NCI-H2029 (cell line): ENCODE measurements around the gene TSHR.
A peak's percentile ranks its signal among the peaks of the same experiment; 100 is the strongest.
"Not testable (repeated sequence)": the region's sequence is repeated elsewhere in the genome, so short reads cannot be mapped to it uniquely, and the experiment has no call there.

Experiments used
- DNase-seq: peaks from one replicate; lab custom pipeline; 2025; lab: John Stamatoyannopoulos, UW

Gene TSHR

DNA sequence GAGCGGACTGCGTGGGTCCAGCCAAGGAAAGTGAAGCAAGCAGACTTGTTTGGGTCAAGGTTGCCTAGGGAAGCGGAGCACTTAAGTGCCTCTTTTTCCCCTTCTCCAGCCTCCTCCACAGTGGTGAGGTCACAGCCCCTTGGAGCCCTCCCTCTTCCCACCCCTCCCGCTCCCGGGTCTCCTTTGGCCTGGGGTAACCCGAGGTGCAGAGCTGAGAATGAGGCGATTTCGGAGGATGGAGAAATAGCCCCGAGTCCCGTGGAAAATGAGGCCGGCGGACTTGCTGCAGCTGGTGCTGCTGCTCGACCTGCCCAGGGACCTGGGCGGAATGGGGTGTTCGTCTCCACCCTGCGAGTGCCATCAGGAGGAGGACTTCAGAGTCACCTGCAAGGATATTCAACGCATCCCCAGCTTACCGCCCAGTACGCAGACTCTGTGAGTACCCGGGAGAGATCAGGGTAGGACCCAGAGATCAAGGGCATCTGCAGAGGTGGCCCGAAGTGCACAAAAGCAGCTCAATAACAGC is at the start of gene TSHR:
Gene TSHR (plus strand): TSS at position 206 of the 526 bp plus-strand sequence. CDS start 60 bp downstream, at position 266.
- no peak for DNase-seq

DNA sequence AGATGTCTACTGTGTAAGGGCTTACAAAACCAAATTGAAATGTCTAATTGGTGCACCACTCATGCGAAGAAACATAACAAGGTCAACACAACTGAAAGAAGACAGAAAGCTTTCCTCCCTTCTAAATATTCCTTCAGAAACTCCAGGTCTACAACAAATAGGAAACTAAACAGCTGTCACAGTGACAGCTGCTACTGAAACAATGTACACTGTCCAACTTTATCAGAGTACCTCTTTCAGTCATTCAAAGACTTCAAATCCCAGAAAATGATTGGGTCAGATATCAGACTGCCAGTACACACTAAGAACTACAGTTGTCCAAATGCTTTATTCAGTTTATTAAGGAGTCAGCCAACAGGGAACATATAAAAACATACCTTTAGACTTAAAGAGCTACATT is 49.1 kb upstream of the TSHR start:
- DNase-seq = no peak

DNA sequence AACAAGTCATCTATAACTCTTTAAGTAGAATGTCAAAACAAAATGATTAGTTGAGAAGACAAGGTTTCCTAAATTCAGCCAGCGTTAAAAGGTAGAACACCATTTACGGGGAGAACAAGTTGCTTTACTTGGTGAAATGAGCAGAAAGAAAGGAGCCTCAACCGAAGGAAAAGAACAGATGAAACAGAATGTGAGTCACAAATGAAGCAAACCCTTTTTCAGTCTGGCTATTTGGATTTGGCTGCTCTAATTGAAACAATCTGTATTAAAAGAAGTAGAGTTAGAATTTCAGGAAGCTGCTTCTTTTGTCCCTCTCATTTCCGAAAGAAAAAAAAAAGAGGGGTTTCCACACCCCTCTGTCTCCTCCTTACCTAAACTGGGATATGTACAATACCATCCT is 48.5 kb upstream of the TSHR start:
- no peak for DNase-seq

DNA sequence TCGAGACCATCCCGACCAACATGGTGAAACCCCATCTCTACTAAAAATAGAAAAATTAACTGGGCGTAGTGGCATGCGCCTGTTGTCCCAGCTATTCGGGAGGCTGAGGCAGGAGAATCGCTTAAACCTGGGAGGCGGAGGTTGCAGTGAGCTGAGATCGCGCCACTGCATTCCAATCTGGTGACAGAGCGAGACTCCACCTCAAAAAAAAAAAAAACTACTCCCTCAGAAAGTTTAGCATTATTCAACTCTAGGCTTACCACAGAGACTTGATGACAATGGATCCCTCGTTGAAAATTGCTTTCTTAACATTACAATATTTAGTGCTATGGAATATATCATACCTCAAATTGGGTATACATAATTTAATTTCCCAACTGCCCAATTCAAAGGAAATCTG is 43.4 kb upstream of the TSHR start:
- not testable (repeated sequence) for DNase-seq

DNA sequence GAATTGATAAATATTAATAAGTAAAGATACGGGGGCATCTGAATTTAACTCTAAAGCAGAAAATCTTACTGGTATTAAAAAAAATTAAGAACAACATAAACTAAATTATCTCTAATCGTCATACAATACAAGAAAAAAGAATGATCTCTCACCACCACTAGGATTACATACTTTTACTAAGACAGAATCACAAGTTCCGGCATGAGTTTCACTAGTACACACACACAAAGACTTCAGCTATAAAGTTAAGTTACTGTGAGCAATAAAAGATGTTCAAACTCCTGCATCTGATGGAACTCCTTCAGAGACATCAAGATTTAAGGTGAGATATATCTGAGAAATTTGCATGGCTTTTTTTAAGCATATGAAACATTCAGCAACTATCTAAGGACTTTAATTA is 35.8 kb upstream of the TSHR start:
- DNase-seq = no peak

DNA sequence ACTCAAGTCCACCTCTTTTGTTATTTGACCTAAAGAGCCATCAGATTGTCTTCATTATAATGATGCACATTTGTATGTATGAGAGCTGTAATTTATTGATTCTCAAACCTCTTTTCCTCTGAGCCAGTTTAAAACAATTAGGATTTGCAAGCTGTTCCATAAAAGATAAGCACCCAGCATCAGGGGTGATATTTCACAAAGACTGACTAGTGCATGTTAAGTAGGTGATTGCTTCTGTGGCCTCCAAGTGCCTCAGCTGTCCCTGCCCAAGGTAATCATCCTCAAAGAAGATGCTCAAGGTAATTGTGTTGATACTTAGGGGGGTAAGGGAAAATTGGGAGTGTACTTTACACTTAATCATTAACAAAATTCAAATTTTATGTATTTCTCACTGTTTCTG is 32.1 kb upstream of the TSHR start:
- no peak for DNase-seq

DNA sequence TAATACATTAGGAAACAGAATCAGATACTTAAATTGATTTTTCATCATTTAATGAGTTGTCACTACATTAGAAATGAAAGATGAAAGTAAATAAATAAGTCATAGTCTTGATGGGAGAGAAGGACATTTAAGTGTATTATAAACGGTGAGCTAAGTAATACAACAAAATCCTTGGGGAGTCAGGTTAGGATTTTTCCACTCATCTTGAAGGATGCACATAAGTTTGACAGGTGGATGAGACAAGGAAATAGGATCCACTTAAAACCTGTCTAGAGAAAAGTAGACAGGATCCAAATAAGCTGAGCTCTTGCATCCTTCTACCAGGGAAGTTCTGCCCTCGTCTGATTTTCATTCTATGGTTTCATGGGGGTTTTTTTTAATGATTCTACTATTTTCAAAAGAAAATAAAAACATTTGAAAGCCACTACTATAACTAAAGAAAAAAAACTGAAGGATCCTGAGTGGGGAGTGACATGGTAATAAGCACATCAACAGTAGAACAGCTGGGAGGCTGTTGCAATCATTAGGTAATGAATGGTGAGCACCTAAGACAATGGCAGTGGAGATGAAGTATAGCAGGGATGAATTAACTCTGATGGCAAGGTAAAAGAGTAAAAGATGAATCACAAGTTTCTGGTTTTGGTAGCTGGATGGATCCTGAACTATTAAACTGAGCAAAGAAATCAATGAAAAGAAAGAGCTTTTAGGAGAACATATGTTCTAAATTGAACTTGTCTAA is 30.9 kb upstream of the TSHR start:
- no peak for DNase-seq

DNA sequence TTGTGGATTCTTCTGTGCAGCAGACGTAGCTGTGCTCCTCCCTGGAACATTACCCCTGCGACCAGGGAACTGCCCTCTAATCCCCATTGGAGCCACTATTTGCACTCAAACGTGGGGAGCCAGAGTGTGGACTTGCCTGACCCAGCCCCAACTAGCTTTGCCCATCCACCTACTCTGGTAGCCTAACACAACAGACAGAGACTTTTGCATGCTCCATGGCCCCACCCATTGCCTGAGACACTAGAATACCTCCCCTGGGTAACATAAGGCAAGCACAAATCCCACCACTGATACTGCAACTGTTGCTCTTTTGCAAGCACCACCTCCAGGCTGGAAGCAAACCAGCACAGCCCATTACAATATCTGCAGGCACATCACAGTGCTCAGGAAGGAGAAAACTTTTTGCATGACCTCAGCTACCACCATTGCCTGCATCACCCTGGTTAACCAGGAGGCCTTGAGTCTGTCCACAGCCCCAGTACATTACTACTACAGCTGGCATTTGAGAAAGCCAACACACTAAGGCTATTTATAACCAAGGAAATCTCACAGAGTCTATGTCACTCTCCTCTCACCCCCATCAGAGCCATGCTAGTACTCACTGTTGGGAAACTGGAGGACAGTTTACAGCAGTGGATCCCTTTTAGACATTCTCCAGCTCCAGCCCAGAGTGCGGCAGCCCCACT is 28.9 kb upstream of the TSHR start:
- DNase-seq = no peak

DNA sequence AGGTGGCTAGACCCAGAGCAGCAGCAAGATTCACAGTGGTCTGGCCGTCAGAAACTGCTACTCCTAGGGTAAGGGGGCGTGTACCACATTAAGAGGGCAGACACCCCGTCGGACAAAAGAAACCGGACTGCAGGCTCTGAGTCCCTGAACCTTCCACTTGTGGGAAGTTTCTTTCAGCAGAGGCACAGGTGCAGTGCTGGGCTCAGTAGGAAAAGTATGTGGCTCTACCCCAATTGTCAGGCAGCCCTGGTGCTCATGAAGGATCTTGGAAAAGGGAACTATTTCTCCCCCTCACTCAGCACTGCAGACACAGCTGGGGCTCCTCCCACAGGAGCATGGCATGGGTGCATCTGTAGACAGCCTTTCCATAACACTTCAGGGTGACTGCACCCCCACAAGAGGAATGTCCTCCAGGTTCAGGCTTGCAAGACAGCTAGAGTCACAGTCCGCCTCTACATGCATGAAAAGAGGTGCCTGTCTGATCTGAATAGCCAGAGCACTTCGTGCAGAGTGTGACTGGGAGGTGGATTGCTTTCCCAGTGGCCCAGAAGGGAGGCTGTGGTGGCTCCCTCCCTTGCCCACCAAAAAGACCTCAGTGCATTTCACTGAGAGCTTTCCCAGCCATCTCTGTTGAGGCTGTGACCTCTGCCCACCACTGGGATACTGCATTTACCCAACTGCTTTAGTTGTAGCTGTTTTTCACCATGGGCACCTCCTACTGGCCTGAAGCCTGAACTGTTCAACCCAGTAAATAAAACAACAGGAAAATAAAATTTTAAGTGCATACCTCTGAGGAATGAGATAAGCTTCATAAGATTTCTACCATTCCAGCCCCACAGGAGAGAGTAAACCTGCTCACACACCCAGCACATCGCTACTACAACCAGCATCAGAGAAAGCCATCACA is 28.1 kb upstream of the TSHR start:
- no peak for DNase-seq

DNA sequence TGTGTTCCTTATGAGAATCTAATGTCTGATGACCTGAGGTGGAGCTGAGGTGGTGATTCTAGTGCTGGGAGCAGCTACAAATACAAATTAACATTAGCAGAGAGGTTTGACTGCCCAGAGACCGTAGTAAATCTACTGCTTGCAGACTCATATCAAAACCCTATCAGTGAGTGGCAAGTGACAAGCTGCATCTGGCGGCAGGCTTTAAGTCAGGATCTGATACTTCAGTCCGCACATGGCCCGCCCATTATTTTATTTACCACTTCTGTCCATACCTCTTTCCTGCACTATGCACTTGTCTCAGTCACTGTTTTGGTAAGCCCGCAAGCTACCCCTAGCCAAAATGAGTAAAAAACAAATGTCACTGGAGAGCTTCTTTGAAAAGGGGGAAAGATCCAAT is 25.3 kb upstream of the TSHR start:
- no peak for DNase-seq

DNA sequence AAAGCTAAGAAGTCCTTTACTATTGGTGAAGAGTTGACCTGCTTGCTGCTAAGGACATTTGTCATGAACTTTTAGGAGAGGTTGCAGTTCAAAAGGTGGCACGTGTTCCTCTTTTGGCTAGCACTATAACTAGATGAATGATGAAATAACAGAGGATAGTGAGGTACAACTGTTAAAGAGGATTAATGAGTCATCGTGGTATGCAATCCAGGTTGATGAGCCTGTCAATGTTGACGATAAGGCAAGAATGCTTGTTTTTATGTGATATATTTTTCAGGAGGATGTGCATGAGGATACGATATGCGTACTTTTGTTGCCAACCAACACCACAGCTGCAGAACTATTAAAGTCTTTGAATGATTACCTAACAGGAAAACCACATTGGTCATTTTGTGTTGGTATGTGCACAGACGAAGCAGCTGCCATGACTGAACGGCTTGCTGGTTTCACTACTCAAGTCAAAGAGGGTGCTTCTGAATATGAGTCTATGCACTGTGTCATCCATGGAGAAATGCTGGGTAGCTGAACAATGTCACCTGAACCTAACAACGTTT is 24.5 kb upstream of the TSHR start:
- no peak for DNase-seq

DNA sequence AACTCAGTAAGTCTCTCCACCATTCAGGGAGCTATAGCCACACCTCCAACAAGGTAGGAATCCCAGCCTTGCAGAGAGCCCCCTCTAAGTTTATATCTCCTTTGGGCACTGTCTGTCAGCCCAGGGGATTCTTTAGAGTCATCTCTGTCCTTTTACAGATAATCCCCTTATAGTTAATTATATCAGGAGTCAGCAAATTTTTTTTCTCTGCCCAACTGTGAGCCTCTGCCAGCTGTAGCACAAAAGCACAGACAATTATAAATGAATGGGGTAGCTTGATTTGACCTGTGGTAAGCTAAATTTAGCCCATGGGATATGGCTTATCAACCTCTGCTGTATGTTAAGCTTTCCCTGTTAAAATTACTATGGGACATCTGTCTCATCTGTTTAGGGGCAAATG is 22.1 kb upstream of the TSHR start:
- no peak for DNase-seq

DNA sequence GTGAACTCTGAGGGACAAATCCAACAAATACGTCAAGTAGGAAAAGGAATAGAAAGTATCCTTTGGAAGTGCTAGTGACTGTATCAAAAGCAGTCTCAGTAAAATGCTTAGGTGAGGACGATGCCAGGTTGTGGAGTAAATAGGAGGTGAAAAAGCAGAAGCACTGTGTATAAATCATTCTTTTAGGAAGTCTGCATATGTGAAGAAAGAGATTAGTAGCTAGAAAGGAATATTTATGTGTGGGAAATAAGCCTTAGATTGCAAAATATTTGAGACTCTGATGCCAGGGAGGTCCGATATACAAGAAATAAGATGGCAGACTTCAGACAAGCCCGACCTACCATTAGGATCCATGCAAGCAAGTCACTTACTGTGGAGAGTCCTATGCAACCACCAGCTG is 21.7 kb upstream of the TSHR start:
- DNase-seq = no peak

DNA sequence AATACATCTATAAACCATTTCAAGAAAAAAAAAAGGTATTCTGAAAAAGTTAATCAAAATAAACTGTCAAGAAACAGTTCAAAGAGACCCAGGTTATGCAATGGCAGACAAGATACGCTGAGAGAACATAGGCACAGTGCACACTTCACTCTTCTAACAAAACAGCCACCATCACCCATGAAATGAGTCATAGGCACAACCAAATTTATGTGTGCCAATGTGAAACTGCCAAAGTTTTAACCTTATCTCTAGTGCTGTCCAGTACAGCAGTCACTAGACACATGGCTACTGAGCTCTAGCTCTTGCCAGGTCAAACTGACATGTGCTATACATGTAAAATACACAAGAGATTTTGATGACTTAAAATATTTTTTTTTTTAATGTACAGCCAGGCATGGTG is 15.3 kb upstream of the TSHR start:
- no peak for DNase-seq

DNA sequence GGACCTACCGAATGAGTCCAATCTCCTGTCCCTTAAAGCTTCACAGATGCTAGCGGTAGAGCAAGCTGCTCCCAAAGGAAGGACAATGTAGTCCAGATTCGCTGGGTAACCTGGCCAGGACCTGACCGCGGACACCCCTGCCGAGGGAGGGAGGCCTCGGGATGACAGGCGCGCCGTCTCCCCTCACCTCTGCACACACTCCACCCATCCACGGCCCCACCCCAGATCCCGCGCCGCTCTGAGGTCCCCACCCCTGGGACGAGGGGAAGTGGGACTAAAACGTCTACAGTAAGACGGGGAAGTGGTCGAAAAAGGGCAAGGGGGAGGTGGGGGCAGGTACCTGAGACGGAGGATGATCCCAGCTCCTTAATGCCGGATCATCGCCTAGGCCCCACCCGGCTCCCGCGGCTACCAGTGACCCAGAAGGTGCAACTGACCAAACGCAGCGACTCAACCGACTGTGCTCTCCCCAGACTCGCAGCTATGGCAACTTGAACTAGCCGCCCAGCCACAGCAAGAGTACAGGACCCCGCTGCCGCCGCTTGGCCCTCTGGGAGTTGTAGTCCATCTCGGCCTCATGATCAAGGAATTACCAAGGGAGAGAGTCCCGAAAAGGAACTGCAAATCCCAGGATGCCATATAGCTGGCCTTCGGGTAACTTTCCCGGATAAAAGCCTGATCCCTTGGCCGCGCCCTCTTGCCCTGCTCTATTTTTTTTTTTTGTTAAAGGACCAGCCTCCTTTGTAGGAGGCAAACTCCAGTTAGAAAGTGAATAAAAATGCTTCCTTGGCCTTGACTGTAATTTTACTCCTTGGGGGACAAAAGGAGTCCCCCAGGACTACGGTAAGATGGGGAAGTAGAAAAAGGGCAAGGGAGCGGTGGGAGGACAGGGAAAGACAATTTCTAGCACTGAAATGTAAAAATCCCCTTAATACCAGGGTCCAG is 13.9 kb upstream of the TSHR start, which contains the start of gene CEP128:
Gene CEP128 (minus strand): TSS at position 498 of the 945 bp plus-strand sequence.
- DNase-seq = peak; percentile 78

DNA sequence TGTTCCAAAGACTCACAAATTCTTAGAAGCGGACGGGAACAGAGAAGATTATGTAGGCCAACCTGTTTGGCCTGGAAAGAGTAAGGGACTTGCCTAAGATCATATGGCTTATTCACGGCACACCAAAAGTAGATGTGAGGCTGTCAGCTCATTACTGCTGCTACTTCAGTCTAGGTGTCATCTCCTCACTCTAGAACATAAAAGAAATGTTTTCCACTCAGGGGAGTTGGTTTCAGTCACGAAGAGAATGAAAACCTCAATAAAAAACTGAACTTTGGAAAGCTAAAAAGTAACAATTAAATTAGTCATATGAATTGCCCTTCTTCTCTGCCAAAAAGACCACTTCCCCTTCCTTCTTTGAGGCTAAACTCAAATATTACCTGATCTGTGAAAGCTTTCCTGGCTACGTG is 13.2 kb upstream of the TSHR start:
- DNase-seq = no peak

DNA sequence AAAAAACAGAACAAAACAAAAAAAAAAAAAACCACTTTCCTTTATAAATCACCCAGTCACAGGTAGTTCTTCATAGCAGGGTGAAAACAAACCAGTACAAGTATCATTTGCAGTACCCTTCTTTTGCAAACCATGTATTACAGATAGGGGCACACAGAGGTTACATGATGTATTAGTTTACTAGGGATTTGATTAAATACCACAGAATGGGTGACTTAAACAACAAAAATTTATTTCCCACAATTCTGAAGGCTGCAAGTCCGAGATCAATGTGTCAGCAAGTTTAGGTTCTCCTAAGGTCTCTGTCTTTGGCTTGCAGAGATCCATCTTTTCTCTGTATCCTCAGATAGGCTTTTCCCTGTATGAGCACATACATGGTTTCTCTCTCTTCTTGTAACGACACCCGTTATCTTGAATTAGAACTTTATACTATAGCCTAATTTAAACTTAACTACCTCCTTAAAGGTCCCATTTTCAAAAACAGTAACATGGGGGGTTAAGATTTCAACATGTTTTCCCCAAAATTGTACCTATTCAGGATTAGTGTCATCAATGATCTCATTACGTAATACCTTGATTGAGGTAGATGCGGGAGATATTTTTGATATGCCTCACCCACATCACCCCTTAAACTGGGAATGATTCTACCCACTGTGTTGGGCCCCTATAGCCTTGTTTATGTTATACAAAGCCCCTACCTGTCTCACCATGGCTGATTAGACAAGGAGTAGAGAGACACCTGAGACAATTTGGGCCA is 10.4 kb upstream of the TSHR start:
- DNase-seq = no peak

DNA sequence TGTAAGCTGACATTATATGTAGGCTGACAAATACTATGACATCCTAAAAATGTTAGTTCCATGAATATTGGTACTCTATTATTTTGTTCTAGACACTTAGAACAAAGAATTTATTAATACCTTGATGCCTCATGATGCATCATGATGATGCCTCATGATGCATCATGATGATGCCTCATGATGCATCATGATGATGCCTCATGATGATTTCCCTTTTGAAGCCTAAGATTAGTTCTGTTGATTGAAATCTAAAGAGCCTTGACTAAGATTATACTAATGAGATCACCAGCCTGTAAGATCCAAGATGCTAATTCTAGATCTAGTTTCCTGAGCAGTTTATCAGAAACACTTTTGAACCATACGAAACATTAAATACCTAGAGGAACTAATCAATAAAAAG is 9.2 kb upstream of the TSHR start:
- no peak for DNase-seq

DNA sequence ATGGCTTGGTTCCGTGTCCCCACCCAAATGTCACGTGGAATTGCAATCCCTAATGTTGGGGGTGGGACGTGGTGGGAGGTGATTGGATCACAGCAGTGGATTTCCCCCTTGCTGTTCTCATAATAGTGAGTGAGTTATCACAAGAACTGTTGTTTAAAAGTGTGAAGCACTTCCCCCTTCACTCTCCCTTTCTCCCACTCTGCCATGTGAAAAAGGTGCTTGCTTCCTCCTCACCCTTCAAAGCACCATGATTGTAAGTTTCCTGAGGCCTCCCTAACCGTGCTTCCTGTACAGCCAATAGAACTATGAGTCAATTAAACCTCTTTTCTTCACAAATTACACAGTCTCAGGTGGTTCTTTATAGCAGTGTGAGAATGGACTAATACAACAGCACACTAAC is 8.6 kb upstream of the TSHR start:
- no peak for DNase-seq

DNA sequence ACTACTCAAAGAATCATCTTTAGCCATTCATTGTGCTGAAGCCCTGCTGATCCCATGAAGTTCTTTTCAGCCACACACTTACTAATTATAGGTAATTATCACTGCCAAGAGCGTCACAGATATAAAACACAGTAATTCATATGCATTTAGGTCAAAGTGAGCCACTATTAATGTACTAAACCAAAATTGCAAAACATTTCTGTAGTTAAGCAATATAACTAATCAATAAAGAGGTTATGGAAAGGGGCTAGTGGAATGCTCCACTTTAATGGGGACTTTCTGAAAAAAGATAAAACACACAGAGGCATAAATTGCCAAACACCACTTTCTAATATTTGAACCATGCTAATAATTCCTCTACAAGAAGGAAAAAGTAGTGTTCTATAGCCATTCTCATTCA is 7.1 kb upstream of the TSHR start:
- DNase-seq = no peak
